ENCODE results near the gene MEIKIN. TPM values are rescaled to one million over a fixed set of nuclear protein-coding genes. Genes with fewer than 3 reads are reported as not detected.

The MEIKIN gene
- total and polyA plus RNA-seq, 2 of the 8 experiments (the other 6 are each of a cell fraction or from before 2014, with no cell fraction given): not detected

DNA sequence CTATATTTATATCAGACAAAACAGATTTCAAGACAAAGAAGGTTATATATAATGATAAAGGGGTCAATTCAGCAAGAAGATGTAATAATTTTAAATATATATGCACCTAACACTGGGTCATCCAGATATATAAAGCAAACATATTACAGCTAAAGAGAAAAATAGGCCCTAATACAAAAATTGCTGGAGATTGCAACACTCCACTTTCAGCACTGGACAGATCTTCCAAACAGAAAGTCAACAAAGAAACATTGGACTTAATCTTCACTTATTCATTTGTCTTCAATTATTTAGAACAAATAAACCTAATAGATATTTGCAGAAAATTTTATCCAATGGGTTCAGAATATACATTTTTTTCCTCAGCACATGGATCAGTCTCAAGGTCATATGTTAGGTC lies 45.8 kb downstream of the MEIKIN start (continued):
- peak; percentile 26; the same call in 1 of the 2 replicates for TF ChIP-seq CEBPB (IDR thresholded peaks at IDR 0.05; ENCODE audit: low read depth, low read length)

DNA sequence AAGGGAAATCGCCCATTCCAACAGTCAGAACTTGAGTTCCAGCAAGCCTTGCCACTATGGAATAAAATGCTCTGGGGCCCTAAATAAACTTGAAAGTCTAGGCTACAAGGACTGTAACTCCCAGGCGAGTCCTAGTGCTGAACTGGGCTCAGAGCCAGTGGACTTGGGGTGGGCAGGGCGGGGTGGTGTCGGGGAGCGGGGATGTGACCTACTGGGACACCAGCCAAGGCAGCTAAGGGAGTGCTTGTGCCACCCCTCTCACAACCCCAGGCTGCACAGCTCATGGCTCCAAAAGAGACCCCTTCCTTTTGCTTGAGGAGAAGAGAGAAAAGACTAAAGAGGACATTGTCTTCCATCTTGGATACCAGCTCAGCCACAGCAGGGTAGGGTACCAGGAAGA lies 61.5 kb downstream of the MEIKIN start:
- Histone ChIP-seq H3K4ac (replicated peaks; ENCODE audit: insufficient read length, low read depth, low read length) (no peak overlapping the region), H3K14ac (ENCODE audit: insufficient read length) (no peak overlapping the region)
- no peak for TF ChIP-seq EP300 (IDR thresholded peaks at IDR 0.05; ENCODE audit: borderline replicate concordance in 1 of 2, low read depth in 2 of 2, low read length in 2 of 2)
- no peak for TF ChIP-seq RBBP5 (IDR thresholded peaks at IDR 0.05; ENCODE audit: borderline replicate concordance, low read depth, low read length)
- no peak for TF ChIP-seq SIRT6 (IDR thresholded peaks at IDR 0.05; ENCODE audit: low read length)

More for the DNA sequence above, 61.5 kb downstream of the MEIKIN start:
- no peak overlapping the region for H2AK5ac ChIP-seq (ENCODE audit: low read depth, low read length)
- no peak overlapping the region for H2BK15ac ChIP-seq (ENCODE audit: low read length)
- no peak overlapping the region for H3K27ac ChIP-seq (ENCODE audit: low read depth, low read length)
- no peaks in the 10 kb centered on the region for H3K27me3 ChIP-seq (replicated peaks in 1 of 4; ENCODE audit: control insufficient read depth in 3 of 4, extremely low read depth in 1 of 4, insufficient read depth in 3 of 4, low read length in 3 of 4)
- H4K5ac ChIP-seq (ENCODE audit: insufficient read length, low read depth, low read length): no peak overlapping the region
- no peaks in the 10 kb centered on the region for H3K4me1 ChIP-seq (replicated peaks in 1 of 4; ENCODE audit: control insufficient read depth in 3 of 4, insufficient read depth in 4 of 4, low read length in 3 of 4)
- no peak overlapping the region for H2AFZ ChIP-seq (ENCODE audit: low read length)
- H3K23ac ChIP-seq (ENCODE audit: insufficient read length): no peak overlapping the region
- 93% methylated on average over 5 of the region's 5 CpGs; no CpG with 5 or more reads in 1 of the 2 experiments for WGBS, 2 experiments (ENCODE audit: extremely low coverage in 1 of 2, insufficient coverage in 1 of 2, insufficient read length in 1 of 2, insufficient replicate concordance in 2 of 2, low coverage in 1 of 2, low lambda C conversion rate in 2 of 2, missing lambda C conversion rate in 1 of 2)
- no peak overlapping the region for H3K4me3 ChIP-seq (ENCODE audit: extremely low read depth in 1 of 4, insufficient read depth in 2 of 4, low read depth in 3 of 4, low read length in 4 of 4)
- no peak overlapping the region for H2BK12ac ChIP-seq (ENCODE audit: low read depth, low read length)
- no peak overlapping the region for H4K91ac ChIP-seq (replicated peaks; ENCODE audit: insufficient read length, low read length)
- no peaks in the 10 kb centered on the region for H3K79me2 ChIP-seq (ENCODE audit: control insufficient read depth in 1 of 2, insufficient read depth in 2 of 2, low read length in 2 of 2)
- H3K4me2 ChIP-seq (ENCODE audit: insufficient read depth in 1 of 2, low read depth in 2 of 2, low read length in 2 of 2): no peak overlapping the region
- no peak overlapping the region for H3K18ac ChIP-seq (ENCODE audit: extremely low read depth, low read length)
- no peak overlapping the region for H4K8ac ChIP-seq (ENCODE audit: extremely low read depth, insufficient read depth, low read length)
- H4K20me1 ChIP-seq (replicated peaks in 1 of 2; ENCODE audit: control insufficient read depth in 1 of 2, insufficient read depth in 2 of 2, low read length in 2 of 2): no peaks in the 10 kb centered on the region
- H3K23me2 ChIP-seq (ENCODE audit: low read depth, low read length): no peaks in the 10 kb centered on the region
- no peak overlapping the region for H2BK20ac ChIP-seq (ENCODE audit: low read length)
- H3K9ac ChIP-seq (replicated peaks in 1 of 4; ENCODE audit: extremely low read depth in 1 of 4, low read depth in 3 of 4, low read length in 3 of 4): no peak overlapping the region
- no peak overlapping the region for H2BK120ac ChIP-seq (replicated peaks; ENCODE audit: low read depth, low read length)
- H2BK5ac ChIP-seq (ENCODE audit: low read depth, low read length): no peak overlapping the region
- H3K9me3 ChIP-seq (ENCODE audit: insufficient read depth in 2 of 2, low read depth in 1 of 2, low read length in 1 of 2): no peaks in the 10 kb centered on the region
- FAIRE-seq (no peak), DNase-seq (ENCODE audit: low read depth in 1 of 2, low spot score in 2 of 2) (no peak)
- no peaks in the 10 kb centered on the region for H3K79me1 ChIP-seq (ENCODE audit: low read depth, low read length)
- CTCF ChIA-PET (ENCODE audit: partially characterized antibody): no interaction called here
- POLR2A ChIA-PET (ENCODE audit: partially characterized antibody): no interaction called here
- no peaks in the 10 kb centered on the region for H3K36me3 ChIP-seq (ENCODE audit: control insufficient read depth in 2 of 4, insufficient read depth in 4 of 4, low read length in 3 of 4)
- H3K56ac ChIP-seq (replicated peaks; ENCODE audit: insufficient read length, low read depth, low read length): no peak overlapping the region
